HG03565 (cell line): ENCODE results near the gene LAPTM4A.
A peak's percentile ranks its signal among the peaks of the same experiment; 100 is the strongest.
"Not testable (repeated sequence)": the region's sequence is repeated elsewhere in the genome, so short reads cannot be mapped to it uniquely, and the experiment has no call there.

Experiments
- ATAC-seq: cut with Tn5 transposase; IDR thresholded peaks from one replicate; pipeline ENCODE4 v1.9.1; 2021; ENCODE audit warnings: mild to moderate bottlenecking, moderate library complexity; ENCODE audit not compliant: unreplicated experiment

Gene LAPTM4A

DNA sequence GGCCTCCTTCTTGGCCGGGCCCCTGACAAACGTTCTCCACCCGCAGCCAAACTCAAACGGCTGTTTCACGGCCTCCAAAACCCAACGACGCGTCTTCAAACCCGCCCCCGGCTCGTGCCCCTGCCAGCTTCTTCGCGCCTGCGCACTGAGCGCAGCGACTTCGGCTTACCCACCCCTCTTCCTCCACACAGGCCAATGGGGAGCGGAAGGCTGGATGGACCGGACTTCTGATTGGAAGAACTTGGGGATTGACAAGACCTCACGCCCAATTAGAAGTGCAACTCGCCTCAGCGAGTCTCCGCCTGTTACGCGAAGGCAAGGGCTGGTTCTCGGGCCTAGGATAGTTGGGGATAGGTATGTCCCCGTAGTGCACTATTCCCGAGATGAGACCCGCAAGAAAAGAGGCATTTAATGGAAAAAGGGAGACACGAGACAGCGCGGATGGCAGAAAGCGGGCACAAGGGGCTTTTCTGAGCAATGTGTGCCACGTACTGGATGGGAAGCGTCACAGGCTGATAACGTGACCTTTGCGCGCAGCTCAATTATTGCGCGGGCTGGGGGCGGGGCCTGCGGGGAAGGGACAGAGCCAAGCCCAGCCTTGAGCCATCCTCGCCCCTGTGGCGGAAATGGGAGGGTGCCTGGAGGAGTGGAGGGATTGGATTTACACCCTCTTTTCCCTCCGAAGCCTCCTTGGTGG is at the start of gene LAPTM4A:
Gene LAPTM4A, minus strand, starts transcription at position 97 of the 697 bp plus-strand sequence. CDS start 108 bp downstream, outside the sequence.
- ATAC-seq: peak; percentile 92

DNA sequence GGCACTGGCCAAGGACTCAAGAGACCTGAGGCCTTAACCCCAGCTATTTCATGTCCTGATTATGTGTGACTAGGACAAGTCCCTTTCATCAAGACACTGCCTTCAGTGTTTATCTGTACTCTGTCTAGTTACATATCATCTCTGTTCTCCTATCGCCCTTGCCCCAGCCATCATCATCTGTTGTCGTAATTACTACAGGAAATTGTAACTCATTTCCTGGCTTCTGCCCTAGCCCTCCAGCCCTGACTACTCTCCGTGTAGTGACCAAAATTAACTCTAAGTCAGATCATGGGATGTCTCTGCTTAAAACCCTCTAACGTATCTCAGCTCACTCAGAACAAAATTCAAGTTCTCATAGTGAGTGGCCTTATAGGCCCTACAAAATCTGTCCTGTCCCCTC is 49.3 kb upstream of the LAPTM4A start:
- ATAC-seq: no peak

DNA sequence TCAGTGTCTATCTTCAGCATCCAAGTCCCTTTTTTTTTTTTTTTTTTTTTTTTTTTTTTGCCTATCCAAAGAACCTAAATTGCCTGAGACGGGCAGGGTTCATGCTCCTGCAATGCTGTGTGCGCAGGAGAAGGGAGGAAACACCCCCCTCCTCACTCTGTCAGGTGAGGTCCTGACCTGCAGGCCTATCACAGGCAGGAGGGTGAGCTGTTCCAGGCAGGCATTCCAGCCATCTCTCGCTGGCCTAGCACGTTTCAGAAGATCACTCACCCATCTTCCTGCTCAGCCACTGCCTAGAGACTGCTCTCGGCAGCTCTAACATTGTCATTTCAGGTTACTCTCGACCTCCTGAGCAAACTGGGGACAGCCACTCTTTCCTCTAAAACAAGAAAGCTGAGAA is 48.4 kb upstream of the LAPTM4A start:
- ATAC-seq: no peak

DNA sequence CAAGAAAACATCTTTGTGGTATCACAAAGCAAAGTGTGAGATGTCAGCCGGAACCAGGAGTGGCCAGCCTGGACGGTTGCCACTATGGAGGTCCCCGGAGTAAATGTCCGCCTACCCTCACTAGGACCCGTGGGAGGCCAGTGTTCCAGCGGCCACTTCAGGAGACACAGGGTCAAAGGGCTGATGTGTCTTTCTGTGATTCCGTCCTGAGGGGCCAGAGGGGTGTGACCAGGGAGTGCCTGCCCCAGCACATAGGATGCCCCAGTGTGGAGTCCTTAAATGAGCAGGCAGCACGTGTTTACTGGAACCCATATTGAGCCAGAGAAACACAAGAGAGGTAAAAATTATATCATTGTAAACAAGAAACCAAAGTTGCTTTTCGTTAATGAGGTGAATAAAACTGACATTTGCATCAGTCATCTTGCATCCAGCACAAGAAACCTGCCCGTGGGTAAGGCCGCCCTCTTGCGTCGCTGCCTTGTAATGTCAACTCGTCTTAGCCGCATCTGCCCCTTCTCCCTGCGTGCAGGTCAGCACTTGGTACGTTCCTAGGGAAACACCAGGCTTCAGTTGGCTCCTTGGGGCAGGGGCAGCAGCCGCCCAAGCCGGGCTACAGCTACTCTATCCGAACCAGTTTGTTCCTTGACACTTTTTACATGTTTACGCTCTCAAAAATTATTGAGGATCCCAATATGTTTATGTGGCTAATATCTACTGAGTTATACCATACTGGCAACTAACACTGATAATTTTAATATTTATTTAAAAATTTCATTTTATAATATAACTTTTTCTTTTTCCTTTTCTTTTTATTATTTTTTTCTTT is 46.7 kb upstream of the LAPTM4A start:
- ATAC-seq: peak; percentile 78

DNA sequence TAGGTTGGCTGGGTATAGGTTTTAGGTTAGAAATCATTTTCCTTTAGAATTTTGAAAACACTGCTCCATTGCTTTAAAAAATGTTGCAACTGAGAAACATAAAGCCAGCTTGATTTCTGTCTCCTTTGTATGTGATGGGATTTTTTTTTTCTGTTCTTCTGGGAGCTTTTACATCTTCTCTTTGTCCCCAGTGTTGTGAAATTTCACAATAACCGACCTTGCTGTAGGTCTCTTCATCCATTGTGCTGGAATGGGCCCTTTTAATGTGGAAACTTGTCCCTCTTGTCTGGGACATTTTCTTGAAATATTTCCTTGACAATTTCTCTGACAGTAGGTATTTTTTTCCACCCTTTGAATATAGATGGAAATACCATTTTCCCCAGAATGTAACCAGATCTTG is 44.0 kb upstream of the LAPTM4A start:
- no peak for ATAC-seq

DNA sequence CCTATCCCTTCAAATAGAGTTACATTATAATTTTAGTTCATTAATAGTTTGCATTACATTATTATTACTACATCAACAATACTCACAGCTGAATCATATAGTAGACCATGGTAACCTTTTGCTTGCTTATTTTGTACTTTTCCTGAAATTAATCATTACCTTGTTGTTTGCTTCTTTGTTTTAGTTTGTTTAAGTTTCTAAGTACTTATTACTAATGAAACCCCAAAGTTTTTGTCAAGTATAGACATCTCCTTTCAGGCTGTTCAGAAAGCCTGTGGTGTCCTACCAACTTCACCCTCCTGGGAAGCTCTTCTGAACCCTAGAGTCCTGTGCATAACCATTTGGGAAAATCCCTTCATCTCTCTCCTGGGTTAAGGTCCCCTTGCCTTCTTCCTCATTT is 43.5 kb upstream of the LAPTM4A start:
- no peak for ATAC-seq

DNA sequence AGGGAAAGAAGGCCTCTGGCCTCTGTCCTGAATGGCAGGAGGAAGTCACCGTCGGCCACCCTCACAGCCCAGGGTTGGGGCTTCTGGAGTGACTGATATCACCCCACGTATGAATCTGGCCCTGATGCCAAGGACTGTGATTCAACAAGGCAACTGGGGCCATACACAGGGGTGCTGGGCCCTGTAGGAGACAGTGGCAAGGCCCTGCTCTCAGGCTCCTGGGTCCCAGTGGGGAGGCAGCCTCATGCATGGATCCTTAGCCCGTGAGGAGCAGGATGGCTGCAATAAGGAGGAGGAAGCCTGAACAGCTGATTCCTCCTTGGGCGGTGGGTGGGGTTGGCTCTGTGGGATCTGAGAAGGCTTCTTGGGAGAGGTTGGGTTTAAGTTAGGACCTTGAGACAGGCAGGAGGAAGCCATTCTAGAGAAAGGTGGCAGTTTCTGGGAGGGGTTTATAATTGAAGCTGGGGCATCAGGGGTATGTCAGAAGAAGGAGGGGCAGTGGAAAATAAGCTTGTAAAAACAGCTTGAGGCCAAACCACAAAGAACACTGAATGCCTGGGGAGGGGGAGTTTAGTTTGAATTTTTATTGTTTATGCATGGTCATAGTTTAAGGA is 42.8 kb upstream of the LAPTM4A start:
- no peak for ATAC-seq

DNA sequence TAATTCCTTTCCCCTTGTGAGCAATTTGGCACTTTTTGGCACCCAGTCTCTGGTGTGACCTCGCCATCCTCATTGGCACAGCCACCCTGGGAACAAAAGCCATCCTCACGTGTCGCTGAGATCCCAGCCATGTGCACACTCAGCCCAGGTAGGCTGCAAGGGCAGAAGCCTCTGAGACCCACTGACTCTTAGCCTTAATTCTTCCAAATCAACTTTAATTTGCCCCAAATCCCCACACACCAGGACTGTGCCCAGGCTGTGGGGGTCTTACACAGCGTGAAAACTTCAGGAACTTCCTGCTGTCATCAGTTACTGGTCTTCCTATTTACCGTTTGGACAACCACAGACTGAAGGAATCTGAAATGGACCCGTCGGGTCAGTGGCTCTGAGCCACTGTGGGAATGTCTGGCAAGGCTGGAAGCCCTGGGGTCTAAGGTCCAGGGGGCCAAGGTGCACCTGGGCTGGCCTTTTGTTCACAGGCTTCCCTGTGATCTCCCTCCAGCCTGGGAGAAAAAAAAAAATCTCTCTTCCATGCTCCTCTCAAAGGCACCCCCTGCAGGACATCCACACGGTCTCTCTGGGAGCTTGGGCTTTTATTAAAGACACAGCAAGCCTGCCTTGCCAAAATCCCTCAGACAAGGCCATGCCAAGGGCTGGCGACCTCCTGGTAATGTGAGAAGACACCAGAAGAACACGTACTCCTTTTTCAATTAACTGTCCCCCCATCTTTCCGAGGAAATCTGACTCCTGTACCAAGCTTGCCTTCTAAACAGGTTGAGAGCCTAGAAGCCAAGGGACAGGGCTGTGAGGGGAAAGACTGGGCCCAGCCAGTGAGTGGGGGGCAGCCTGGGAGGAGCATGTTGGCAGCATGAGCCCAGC is 42.1 kb upstream of the LAPTM4A start:
- no peak for ATAC-seq

DNA sequence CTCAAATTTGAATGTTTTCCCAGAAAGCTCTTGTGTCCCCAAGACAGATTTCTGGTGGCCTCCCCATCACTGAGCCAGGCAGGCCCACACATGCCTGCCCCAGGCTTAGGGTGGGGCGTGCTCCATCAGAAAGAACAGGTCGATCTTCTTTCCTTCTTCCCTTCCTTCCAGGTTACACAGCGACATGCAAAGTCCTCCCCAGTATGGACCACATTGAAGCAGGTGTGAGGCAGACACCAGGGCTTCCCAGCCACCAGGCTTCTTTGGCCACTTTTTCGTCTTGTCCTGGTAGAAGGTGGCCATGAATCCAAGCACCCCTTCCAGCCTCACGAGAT is 41.4 kb upstream of the LAPTM4A start:
- no peak for ATAC-seq

DNA sequence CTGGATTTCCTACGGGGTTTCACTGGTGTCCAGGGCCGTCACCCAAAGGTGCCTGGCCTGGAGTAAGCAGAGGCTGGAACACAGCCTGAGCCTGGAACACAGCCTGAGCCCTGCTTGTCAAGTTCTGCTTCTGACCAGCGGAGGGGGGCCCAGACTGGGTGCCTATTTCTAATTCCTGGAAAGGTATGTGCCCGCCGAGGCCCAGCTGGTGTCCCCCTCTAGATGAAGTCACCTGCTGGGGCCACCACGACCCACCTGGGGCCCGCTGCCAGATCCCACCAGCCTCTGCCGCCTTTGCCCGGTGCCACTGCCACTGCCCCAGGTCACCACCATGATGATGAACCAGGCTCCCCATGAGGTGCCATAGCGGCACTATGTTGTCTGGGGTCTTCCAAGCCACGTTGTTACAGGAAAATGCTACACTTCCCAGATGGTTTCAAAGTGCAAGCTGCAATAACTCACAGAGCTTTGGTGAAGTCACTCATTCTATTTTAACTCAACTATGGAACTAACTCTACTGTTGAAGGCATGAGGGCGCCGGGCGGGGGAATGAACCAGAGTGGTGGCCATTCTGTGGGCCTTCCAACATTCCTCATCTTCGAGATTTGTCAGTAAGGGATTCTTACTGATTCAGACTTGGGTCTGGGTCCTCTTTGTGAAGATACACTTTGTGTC is 40.9 kb upstream of the LAPTM4A start:
- no peak for ATAC-seq

DNA sequence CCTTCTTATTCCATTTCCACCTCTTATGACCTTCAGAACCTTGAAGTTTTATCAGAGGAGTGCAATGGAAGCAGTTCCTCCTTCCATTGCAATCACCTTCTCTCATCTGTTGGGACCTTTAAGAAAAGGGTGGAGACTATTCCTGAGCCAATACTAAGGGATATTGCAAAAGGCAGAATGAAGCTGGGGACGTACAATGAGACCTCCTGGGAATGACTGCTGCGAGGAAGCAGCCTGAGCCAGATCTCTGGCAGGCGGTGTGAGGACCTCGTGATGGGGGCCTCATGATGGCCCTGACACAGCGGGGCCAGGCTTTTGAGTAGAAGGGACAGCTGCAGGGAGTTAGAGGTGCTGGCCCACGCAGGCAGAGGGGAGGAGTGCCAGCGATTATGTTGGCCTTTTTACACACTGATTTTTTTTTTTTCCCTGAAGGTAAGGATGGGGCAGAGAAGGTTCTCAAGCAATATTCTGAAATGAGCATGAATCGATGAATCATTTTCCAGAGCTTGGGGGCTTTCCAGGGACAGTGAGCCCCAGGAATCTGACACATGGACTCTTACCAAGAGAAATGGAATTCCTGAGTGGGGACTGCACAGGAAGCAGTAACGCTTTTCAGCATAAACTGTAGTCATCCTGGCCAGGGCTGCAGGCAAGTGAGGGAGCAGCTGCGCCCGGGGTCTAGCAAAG is 40.0 kb upstream of the LAPTM4A start:
- ATAC-seq: no peak

DNA sequence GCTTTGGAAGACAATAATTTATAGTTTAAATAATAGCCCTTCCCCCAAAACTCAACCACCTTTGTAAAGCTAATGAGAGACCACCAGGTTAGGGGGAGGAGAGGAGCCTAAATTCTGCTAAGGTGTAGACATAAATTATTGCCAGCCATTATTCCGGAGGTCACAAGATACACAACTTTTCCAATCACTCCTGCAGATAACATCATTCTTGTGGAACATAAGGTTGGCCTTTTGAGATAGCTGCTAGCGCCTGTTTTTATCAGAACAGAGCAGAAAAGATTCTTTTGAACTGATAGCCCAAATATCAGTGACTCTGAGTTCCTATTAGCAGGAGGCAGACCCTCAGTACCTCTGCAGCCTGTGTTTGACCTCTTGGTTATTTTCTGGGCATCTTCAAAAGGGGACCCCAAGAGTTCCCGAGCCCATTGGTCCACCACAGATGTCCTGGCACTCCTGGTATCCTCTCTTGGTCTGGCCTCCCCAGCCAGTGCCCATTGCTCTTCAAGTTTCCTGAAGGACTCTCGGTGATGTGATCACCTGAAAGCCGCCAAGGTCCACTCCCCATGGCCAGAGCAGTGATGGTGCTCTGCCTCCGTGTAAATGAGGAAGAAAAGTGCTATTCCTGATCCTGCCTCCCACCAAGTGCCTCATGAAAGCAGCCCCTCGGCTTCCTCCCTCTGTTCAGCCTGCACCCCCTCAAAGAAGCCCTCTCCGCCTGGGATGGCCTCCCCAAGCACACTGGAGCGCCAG is 38.5 kb upstream of the LAPTM4A start:
- ATAC-seq: no peak

DNA sequence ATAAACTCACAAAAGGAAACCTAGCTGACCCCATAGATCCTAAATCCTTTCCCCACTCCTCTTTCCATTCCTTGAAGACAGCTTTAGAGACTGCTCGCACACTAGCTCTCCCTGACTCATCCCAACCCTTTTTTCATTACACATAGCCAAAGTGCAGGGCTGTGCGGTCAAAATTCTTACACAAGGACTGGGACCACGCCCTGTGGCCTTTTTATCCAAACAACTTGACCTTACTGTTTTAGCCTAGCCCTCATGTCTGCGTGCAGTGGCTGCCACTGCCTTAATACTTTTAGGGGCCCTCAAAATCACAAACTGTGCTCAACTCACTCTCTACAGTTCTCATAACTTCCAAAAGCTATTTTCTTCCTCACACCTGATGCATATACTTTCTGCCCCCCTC is 34.5 kb upstream of the LAPTM4A start:
- not testable (repeated sequence) for ATAC-seq

DNA sequence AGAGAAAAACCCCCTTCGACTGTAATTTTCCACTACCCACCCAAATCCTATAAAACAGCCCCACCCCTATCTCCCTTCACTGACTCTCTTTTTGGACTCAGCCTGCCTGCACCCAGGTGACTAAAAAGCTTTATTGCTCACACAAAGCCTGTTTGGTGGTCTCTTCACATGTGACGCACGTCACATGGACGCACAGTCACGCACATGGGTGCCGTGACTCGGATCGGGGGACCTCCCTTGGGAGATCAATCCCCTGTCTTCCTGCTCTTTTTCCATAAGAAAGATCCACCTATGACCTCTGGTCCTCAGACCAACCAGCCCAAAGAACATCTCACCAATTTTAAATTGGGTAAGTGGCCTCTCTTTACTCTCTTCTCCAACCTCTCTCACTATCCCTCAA is 31.4 kb upstream of the LAPTM4A start:
- ATAC-seq: not testable (repeated sequence)

DNA sequence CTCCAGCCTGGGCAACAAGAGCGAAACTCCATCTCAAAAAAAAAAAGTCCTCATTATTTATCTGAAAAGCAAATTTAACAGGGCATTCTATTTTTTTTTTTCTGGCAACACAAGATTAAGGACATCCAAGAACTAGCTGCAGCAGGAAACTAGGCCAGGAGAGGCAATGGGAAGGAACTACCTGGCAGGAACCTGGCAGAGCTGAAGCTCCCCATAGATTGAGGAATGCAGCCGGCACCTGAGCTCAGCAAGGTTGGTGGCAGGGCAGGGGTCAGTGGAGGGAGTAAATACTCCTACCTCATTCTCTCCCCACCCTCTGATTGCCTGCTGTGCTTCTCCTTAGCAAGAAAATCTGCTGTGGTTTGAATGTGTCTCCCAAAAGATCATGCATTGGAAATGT is 30.4 kb upstream of the LAPTM4A start:
- ATAC-seq: no peak

DNA sequence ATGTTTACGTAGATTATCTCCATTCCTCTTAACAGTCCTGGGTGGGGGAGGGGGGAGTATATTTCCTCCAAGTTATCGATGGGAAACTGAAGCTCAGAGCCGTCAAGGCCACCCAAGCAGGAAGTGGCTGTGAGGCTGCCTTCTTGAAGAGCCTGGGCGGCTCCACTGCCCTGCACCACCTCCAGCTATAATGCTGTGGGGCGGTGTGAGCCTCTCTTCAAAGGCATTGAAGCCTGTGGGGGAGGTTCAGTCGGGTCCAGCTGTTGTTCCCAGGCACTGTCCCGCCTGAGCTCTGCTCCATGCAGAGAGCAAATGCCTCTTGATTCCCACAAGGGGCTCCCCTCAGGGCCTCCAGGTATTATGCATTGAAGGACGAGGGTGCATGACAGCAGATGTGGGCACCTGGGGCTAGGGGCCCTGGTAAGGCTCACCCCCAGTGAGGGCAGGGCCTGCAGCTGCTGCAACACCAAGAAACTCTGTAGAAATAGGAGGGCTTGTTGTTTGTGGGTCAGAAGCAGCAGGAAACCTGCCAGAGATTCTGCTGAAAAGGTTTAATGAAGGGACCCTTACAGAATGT is 29.5 kb upstream of the LAPTM4A start:
- no peak for ATAC-seq

DNA sequence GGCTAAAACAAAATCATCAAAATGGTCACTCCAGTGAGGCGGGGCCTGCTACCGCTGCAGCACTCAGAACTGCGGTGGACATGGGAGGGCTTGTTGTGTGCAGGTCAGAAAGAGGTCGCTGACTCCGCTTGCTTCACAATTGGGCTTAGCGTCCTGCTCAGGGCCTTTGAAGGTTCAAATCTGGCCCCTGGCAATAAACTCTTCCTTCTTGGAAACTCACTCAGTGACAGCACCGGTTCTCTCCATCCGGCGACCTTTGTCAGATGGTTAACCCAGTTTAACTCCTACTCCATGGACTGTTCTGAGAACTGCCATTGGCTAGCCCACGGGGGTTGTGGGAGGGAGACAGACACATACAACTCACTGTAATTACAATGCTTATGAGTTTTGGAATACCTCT is 29.0 kb upstream of the LAPTM4A start:
- ATAC-seq: no peak

DNA sequence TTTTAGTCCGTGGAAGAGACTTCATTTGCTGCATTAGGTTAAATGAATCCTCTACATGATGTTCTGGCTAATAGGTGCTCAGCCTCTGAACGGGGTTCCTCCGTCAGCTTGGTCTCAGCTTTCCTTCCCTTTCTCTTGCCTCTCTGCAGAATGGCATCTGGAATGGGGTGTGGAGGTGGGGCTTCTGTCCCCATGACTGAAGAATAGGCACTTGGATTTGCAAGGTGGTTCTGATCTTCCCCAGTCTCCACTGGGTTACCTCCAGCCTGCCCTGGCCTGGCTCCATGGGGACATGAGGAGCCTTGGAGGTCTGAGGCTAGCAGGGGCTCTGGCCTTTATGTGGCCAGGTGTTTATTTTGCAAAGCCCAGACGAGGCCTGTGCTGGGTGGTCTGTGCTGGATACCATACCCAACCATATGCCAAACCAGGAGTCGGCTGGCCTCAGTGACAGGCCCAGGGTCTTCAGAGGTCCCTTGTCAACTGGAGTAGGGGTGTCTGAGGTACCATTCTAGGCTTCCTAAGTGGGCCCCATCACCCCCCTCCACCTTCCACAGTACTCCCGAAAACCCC is 28.2 kb upstream of the LAPTM4A start:
- no peak for ATAC-seq
